WTC11 (cell line): ENCODE measurements around the gene LRRN4CL. TPM values are rescaled to one million over a fixed set of nuclear protein-coding genes. Genes with fewer than 3 reads are reported as not detected.

Source experiments
- AR ChIP-seq: fragments of 250-450 bp; sonication (Bioruptor Pico); IDR thresholded peaks from 2 replicates; pipeline ENCODE4 v1.9.0; 2021; ENCODE audit warnings: mild to moderate bottlenecking
- ARID4B ChIP-seq: sonication (generic); formaldehyde crosslinking; IDR thresholded peaks from 2 replicates; pipeline ENCODE4 v1.8.0; 2023; ENCODE audit warnings: missing genetic modification reagents, mild to moderate bottlenecking, borderline replicate concordance
- CBFB ChIP-seq: sonication (generic); formaldehyde crosslinking; IDR thresholded peaks from 2 replicates; pipeline ENCODE4 v1.8.1; 2022; ENCODE audit warnings: mild to moderate bottlenecking, low read depth, missing genetic modification reagents
- E2F5 ChIP-seq: sonication (generic); formaldehyde crosslinking; IDR thresholded peaks from 2 replicates; pipeline ENCODE4 v1.8.1; 2022; ENCODE audit warnings: mild to moderate bottlenecking, moderate library complexity, missing genetic modification reagents
- FOXK1 ChIP-seq: sonication (generic); formaldehyde crosslinking; IDR thresholded peaks from 2 replicates; pipeline ENCODE4 v1.8.0; 2022; ENCODE audit warnings: mild to moderate bottlenecking, moderate library complexity, missing genetic modification reagents
- GRHL2 ChIP-seq: fragments of 250-450 bp; sonication (Bioruptor Pico); IDR thresholded peaks from 2 replicates; pipeline ENCODE4 v1.8.0; 2022; ENCODE audit warnings: mild to moderate bottlenecking, moderate library complexity; ENCODE audit not compliant: insufficient replicate concordance, severe bottlenecking
- IRF1 ChIP-seq: sonication (generic); formaldehyde crosslinking; IDR thresholded peaks from 2 replicates; pipeline ENCODE4 v1.8.0; 2023; ENCODE audit warnings: missing genetic modification reagents
- IRF2 ChIP-seq: sonication (generic); formaldehyde crosslinking; IDR thresholded peaks from 2 replicates; pipeline ENCODE4 v1.8.0; 2022; ENCODE audit warnings: low read depth, missing genetic modification reagents, borderline replicate concordance
- MYBL2 ChIP-seq: sonication (generic); formaldehyde crosslinking; IDR thresholded peaks from 2 replicates; pipeline ENCODE4 v1.8.1; 2023; ENCODE audit warnings: mild to moderate bottlenecking, moderate library complexity, missing genetic modification reagents
- OVOL2 ChIP-seq: fragments of 250-450 bp; sonication (Bioruptor Pico); IDR thresholded peaks from 2 replicates; pipeline ENCODE4 v1.9.0; 2021; ENCODE audit warnings: mild to moderate bottlenecking, borderline replicate concordance
- PRRX2 ChIP-seq: fragments of 250-450 bp; sonication (Bioruptor Pico); IDR thresholded peaks from 2 replicates; pipeline ENCODE4 v1.8.0; 2021; ENCODE audit warnings: mild to moderate bottlenecking
- SMAD4 ChIP-seq: sonication (generic); formaldehyde crosslinking; IDR thresholded peaks from 2 replicates; pipeline ENCODE4 v1.8.0; 2022; ENCODE audit warnings: mild to moderate bottlenecking, missing genetic modification reagents
- USF1 ChIP-seq: sonication (generic); formaldehyde crosslinking; IDR thresholded peaks from 2 replicates; pipeline ENCODE4 v1.8.0; 2022; ENCODE audit warnings: mild to moderate bottlenecking, missing genetic modification reagents
- USF2 ChIP-seq: sonication (generic); formaldehyde crosslinking; IDR thresholded peaks from 2 replicates; pipeline ENCODE4 v1.8.1; 2023; ENCODE audit warnings: mild to moderate bottlenecking, missing genetic modification reagents, moderate library complexity
- ZNF121 ChIP-seq: sonication (generic); formaldehyde crosslinking; IDR thresholded peaks from 2 replicates; pipeline ENCODE4 v1.8.0; 2023; ENCODE audit warnings: missing genetic modification reagents
- ZNF219 ChIP-seq: sonication (generic); formaldehyde crosslinking; IDR thresholded peaks from 2 replicates; pipeline ENCODE4 v1.8.0; 2023; ENCODE audit warnings: missing genetic modification reagents, mild to moderate bottlenecking, borderline replicate concordance
- ZNF423 ChIP-seq: fragments of 250-450 bp; sonication (Bioruptor Pico); IDR thresholded peaks from 2 replicates; pipeline ENCODE4 v2.1.2; 2022; ENCODE audit warnings: mild to moderate bottlenecking, moderate library complexity
- total RNA-seq: library from RNA; stranded (reverse); gene quantifications from 3 replicates; pipeline ENCODE4 v1.2.3, GENCODE V29; 2021
- TF ChIP-seq, protein P1 (sequence below): sonication (generic); formaldehyde crosslinking; IDR thresholded peaks from 2 replicates; pipeline ENCODE4 v1.8.0; 2022; ENCODE audit warnings: mild to moderate bottlenecking, missing genetic modification reagents
- TF ChIP-seq, protein P2 (sequence below): sonication (generic); formaldehyde crosslinking; IDR thresholded peaks from 2 replicates; pipeline ENCODE4 v1.8.1; 2022; ENCODE audit warnings: low read depth, mild to moderate bottlenecking, moderate library complexity, missing genetic modification reagents, borderline replicate concordance
- TF ChIP-seq, protein P3 (sequence below): sonication (generic); formaldehyde crosslinking; conservative IDR thresholded peaks from 2 replicates; pipeline ENCODE4 v1.8.1; 2023; ENCODE audit warnings: mild to moderate bottlenecking, low read depth, missing genetic modification reagents, moderate library complexity
- TF ChIP-seq, protein P4 (sequence below): fragments of 250-450 bp; sonication (Bioruptor Pico); conservative IDR thresholded peaks from 2 replicates; pipeline ENCODE4 v1.9.0; 2021; ENCODE audit warnings: mild to moderate bottlenecking

Gene LRRN4CL
- total RNA-seq, 1 experiment from 2014 or later = 0.39 TPM

DNA sequence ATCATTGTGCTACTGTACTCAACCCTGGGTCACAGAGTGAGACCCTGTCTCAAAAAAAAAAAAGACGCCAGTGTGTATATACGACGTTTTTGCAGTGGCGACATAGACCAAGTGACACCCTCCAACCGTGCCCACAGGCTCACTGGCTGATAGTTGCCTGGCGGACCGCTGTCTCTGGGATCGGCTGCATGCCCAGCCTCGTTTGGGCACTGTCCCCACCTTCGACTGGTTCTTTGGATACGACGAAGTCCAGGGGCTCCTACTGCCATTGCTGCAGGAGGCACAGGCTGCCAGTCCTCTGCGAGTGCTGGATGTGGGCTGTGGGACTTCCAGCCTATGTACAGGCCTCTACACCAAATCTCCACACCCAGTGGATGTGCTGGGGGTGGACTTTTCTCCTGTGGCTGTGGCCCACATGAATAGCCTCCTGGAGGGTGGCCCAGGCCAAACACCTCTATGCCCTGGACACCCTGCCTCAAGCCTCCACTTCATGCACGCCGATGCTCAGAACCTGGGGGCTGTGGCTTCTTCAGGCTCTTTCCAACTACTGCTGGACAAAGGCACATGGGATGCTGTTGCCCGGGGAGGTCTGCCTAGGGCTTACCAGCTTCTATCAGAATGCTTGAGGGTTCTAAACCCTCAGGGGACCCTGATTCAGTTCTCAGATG, 22.9 kb downstream of the LRRN4CL start (continued):
- TF ChIP-seq AR (CRISPR knock-in tag) = no peak; the same call in none of the 2 replicates
- peak; percentile 56 for TF ChIP-seq PRRX2 (CRISPR knock-in tag)
- TF ChIP-seq GRHL2 (CRISPR knock-in tag) = no peak
- TF ChIP-seq MYBL2 (CRISPR knock-in tag) = no peak
- no peak for TF ChIP-seq CBFB (CRISPR knock-in tag)
- TF ChIP-seq, protein P1, sequence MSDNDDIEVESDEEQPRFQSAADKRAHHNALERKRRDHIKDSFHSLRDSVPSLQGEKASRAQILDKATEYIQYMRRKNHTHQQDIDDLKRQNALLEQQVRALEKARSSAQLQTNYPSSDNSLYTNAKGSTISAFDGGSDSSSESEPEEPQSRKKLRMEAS (CRISPR knock-in tag) = no peak
- TF ChIP-seq OVOL2 (CRISPR knock-in tag) = no peak
- TF ChIP-seq USF2 (CRISPR knock-in tag) = no peak
- no peak for TF ChIP-seq E2F5 (CRISPR knock-in tag)
- TF ChIP-seq IRF2 = no peak
- TF ChIP-seq, protein P2, sequence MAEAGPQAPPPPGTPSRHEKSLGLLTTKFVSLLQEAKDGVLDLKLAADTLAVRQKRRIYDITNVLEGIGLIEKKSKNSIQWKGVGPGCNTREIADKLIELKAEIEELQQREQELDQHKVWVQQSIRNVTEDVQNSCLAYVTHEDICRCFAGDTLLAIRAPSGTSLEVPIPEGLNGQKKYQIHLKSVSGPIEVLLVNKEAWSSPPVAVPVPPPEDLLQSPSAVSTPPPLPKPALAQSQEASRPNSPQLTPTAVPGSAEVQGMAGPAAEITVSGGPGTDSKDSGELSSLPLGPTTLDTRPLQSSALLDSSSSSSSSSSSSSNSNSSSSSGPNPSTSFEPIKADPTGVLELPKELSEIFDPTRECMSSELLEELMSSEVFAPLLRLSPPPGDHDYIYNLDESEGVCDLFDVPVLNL = no peak
- TF ChIP-seq ARID4B (CRISPR knock-in tag) = no peak
- TF ChIP-seq FOXK1 (CRISPR knock-in tag) = no peak
- TF ChIP-seq ZNF121 (CRISPR knock-in tag) = no peak
- no peak for TF ChIP-seq USF1 (CRISPR knock-in tag)
- TF ChIP-seq, protein P3, sequence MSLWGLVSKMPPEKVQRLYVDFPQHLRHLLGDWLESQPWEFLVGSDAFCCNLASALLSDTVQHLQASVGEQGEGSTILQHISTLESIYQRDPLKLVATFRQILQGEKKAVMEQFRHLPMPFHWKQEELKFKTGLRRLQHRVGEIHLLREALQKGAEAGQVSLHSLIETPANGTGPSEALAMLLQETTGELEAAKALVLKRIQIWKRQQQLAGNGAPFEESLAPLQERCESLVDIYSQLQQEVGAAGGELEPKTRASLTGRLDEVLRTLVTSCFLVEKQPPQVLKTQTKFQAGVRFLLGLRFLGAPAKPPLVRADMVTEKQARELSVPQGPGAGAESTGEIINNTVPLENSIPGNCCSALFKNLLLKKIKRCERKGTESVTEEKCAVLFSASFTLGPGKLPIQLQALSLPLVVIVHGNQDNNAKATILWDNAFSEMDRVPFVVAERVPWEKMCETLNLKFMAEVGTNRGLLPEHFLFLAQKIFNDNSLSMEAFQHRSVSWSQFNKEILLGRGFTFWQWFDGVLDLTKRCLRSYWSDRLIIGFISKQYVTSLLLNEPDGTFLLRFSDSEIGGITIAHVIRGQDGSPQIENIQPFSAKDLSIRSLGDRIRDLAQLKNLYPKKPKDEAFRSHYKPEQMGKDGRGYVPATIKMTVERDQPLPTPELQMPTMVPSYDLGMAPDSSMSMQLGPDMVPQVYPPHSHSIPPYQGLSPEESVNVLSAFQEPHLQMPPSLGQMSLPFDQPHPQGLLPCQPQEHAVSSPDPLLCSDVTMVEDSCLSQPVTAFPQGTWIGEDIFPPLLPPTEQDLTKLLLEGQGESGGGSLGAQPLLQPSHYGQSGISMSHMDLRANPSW (CRISPR knock-in tag) = no peak; the same call in 1 of the 2 replicates
- TF ChIP-seq ZNF219 = no peak
- TF ChIP-seq, protein P4, sequence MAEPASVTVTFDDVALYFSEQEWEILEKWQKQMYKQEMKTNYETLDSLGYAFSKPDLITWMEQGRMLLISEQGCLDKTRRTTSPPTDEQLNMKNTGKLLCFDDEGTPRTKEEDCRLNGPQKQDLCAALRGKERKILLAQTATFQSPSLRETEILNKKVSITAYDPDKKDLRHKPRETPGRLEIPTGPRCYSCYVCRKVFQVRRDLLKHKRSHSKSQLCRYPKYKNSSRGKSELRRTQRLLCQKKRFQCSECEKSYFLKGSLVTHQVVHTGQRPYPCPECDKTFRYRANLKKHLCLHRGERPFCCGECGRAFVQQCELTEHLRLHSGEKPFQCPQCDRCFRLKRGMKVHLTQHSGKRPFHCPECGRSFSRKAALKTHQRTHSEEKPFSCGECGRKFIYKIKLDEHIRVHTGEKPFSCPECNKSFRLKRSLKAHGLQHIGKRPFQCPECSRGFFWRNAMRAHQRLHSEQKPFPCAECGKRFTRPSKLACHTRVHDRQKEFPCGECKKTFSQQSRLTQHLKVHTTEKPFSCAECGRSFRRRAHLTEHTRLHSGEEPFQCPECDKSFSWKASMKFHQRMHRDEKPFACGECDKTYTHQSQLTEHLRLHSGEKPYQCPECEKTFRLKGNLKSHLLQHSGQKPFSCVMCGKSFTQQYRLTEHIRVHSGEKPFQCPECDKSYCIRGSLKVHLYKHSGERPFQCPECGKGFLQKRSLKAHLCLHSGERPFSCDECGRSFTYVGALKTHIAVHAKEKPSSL (CRISPR knock-in tag) = peak; percentile 56; the same call in 1 of the 2 replicates
- no peak for TF ChIP-seq IRF1
- no peak for TF ChIP-seq SMAD4
- TF ChIP-seq ZNF423 = no peak
